NOMO-1 (cell line): ENCODE measurements around the gene ZNF74.
"Not testable (repeated sequence)": the region's sequence is repeated elsewhere in the genome, so short reads cannot be mapped to it uniquely, and the experiment has no call there.

ENCODE experiments used
- DNase-seq, 2 experiments: peaks; one replicate each; lab custom pipeline; 2025; ENCODE audit not compliant: unreplicated experiment in 2 of 2; lab: John Stamatoyannopoulos, UW

The ZNF74 gene

DNA sequence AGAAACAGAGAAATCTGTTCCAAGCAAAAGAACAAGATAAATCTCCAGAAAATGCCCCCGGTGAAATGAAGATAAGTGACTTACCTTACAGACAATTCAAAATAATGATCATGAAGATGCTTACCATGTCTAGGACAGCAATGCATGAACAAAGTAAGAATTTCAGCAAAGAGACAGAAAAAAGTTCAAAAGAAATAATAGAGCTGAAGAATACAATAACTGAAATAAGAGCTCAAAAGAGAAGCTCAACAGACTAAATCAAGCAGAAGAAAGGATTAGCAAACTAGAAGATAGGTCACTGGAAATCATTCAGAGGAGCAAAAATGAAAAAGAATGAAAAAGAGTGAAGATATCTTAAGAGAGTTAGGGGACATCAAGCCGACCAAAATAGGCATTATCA is 19.8 kb upstream of the ZNF74 start:
- not testable (repeated sequence) for DNase-seq

DNA sequence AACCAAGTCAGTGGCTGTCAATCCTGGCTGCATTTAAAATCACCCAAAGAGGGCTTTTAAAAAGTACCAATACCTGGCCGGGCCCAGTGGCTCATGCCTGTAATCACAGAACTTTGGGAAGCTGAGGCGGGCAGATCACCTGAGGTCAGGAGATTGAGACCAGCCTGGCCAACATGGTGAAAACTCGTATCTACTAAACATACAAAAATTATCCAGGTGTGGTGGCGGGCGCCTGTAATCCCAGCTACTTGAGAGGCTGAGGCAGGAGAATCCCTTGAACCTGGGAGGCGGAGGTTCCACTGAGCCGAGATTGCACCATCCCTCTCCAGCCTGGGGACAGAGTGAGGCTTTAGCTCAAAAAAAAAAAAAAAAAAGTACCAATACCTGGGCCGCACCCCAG is 17.7 kb upstream of the ZNF74 start:
- not testable (repeated sequence) for DNase-seq

GRCh38 chr22:20376983-20377382 is 17.0 kb upstream of the ZNF74 start:
- not testable (repeated sequence) for DNase-seq

DNA sequence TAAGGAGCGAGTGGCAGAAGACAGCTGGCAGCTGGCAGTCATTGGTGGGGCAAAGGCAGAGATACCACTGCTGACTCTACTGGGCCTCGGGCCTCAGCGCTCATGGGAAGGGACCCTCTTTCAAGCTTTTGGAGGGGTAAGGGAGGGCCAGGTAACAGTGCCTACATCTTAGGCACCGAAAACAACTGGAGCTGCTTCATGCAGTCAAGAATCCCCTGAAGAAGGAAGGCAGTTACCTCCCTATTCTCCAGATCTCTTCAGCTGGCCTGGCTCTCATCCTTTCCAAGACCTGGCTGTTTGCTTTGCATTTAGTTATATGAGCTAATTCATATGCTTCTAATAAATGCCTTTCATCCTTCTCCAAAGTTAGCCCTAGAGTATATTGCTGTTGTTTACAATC is 15.8 kb upstream of the ZNF74 start:
- no peak for DNase-seq

- not testable (repeated sequence) for DNase-seq
Observed at GRCh38 chr22:20378684-20379083, 15.3 kb upstream of the ZNF74 start.

DNA sequence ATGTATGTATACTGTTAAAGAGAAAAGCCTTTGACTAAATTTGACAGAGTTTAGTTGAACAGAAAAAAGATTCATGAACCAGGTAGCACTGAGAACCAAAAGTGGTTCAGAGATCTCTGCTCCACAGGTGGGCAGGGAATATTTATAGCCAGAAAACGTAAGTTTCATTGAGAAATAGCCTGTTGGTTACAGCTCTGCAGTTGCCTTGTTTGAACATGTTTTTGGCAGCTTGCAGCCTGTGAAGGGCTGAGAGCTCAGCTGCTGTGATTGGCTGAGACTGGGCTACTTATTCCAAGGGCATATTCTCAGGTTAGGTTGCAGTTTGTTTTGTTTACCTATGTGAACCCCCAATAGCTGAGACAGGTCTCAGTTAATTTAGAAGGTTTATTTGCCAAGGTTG is 13.5 kb upstream of the ZNF74 start:
- DNase-seq = no peak

DNA sequence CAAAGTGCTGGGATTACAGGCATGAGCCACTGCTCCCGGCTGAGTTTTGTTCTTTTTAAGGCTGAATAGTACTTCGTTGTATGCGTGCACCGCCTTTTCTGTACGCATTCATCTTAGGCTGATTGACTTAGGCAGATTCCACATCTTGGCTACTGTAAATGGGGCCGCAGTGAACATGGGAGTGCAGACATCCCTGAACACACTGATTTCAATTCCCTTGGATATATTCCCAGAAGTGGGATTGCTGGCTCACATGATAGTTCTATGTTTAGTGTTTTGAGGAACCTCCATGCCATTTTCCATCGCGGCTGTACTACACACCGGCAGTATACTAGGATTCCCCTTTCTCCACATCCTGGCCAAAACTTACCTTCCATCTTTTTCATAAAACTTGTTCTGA is 10.4 kb upstream of the ZNF74 start:
- no peak for DNase-seq

DNA sequence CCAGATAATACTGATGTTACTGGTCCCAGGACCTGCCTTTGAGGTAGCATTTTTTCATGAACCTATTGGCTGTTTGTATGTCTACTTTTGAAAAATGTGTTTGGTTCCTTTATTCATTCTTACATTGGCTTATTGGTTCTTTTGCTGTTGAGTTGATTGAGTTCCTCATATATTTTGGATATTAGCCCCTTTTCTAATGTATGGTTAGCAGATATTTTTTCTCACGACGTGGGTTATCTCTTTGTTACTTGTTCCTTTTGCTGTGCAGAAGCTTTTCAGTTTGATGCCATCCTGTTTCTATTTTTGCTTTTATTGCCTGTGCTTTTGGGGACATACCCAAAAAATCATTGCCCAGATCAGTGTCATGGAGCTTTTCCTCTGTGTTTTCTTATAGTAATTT is 9.8 kb upstream of the ZNF74 start:
- DNase-seq = no peak

GRCh38 chr22:20384865-20385264 is 9.1 kb upstream of the ZNF74 start:
- no peak for DNase-seq

GRCh38 chr22:20386336-20386735 is 7.6 kb upstream of the ZNF74 start:
- DNase-seq = no peak

DNA sequence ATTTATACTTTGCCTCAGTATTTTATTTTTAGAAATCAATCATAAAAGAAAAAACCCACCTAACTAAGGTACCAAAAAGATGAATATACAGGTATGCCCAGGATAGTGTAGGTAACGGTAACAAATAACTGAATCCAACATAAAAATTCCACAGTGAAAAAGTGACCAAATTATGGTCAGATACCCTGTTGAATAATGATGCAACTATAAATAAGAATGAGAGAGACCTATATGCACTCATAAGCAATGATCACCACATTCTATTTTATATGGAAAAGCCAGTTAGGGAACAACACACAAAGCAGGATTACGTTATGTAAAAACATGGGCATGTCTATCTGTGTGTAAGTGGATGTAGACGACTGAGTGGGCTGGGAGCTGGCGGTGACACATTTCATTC is 7.0 kb upstream of the ZNF74 start:
- no peak for DNase-seq

DNA sequence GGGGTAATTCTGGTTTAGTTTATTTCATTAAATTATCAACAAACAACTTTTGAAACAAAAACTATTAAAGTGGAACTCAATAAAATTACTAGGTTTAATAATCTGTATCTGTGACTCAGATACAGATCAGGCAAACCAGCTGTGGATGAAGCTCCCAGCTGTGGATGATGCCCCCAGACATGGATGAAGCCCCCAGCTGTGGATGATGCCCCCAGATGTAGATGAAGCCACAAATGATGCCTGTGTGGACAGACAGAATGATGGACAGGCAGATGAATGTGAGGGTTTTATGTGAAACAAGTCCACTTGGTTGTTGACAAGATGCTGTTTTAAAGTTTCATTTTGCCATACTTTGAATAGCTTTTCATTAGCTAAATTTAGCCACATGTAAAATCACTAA is 5.8 kb upstream of the ZNF74 start:
- no peak for DNase-seq

- DNase-seq = no peak
Observed at GRCh38 chr22:20389288-20389687, 4.7 kb upstream of the ZNF74 start.

DNA sequence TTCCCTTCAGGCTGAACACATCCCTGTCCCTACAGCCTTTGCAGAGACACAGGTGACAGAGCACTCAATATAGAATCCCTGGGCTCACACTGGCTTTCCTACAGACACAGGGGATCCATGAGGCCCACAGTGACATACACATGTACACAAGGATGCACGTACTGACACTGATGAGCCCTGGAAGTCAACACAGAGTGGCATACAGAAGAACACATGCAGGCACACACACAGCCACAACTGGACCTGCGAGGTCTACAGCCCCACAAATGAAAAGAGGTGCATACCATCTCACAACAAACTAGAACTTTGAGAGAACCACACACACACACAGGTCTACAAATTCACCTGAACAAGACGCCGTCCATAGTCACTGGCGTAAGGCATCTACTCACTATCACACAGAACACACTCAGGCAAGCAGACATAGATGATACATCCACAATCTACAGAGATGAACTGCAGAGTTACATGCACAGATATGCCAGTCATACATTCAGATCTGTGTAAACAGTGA is 3.5 kb upstream of the ZNF74 start:
- DNase-seq = no peak

DNA sequence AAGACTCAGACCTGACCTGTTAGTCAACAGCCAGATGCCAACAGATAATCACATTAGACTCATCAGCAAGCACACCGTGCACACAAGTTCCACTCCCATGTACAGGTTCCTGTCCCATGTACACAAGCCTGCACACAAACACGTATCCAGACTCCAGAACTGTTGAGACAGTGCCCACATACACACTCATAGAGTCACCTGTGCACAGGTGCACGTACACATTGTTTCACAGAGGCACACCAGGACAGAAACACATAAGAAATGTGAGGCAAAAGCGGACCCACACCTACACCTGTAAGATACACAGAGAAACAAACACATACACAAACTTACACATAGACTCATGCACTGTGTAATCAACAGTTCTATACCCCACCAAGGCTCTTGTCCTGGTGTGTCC is 2.7 kb upstream of the ZNF74 start:
- DNase-seq = no peak

DNA sequence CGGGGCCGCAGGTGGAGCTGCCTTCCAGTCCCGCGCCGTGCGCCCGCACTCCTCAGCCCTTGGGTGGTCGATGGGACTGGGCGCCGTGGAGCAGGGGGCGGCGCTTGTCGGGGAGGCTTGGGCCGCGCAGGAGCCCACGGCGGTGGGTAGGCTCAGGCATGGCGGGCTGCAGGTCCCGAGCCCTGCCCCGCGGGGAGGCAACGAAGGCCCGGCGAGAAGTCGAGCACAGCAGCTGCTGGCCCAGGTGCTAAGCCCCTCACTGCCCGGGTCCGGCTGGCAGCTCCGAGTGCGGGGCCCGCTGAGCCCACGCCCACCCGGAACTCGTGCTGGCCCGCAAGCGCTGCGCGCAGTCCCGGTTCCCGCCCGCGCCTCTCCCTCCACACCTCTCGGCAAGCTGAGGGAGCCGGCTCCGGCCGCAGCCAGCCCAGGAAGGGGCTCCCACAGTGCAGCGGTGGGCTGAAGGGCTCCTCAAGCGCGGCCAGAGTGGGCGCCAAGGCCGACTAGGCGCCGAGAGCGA is 1.5 kb upstream of the ZNF74 start:
- not testable (repeated sequence) for DNase-seq

- DNase-seq = no peak
Observed at GRCh38 chr22:20392983-20393704, 807 bp upstream of the ZNF74 start.

- DNase-seq = no peak
Observed at GRCh38 chr22:20395181-20395906, 1.4 kb downstream of the ZNF74 start.

DNA sequence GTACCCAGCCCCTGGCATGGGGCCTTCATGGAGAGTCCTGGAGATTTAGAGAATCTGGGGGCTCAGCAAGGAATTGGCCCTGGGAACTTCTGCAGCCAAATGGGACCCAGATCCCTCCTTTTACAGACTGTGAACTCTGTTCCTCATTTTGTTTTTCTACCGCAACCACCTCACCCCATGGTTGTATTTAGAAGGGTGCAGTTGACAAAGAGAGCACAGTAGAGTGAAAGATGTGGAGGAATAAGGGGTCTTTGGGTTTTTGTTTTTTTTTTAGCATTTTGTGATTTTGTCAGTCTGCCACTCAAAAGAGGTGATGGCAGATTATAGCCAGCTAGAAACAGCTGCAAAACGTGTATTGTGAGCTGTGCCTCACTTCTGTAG is 1.9 kb downstream of the ZNF74 start:
- no peak for DNase-seq

DNA sequence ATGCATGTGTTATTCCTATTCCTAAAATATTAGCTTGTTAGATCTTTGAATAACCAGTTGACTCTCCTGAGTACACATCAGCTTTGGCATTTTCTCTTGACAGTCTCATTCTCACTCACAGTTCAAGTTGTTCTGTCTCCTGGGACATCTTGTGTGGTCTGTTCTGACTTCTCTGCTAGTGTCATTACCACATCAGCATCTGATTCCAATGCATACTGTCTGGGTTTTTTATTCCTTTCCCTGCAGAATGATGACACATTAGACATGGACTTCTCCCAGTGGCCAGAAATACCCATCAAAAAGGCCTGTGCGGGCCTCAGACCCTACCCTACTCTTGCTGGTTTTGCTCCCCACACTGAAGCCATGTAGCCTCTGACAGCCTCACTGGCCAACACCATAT is 2.7 kb downstream of the ZNF74 start:
- no peak for DNase-seq

DNA sequence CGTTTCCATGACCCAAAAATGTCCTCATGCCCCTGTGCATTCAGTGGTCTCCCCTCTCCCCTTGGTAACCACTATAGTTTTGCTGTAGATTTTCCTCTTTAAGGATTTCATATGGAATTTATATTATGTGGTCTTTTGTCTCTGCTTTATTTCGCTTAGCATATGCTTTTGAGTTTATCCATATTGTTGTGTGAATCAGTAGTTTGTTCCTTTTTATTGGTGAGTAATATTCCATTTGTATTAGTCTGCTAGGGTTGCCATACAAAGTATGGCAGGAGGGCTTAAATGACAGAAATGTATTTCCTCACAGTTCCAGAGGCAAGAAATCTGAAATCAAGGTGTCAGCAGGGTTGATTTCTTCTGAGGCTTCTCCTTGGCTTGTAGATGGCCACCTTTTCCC is 3.5 kb downstream of the ZNF74 start:
- DNase-seq = no peak

- no peak for DNase-seq
Observed at GRCh38 chr22:20398420-20398819, 4.5 kb downstream of the ZNF74 start.
